Neural progenitor cell (in vitro differentiated cells): ENCODE data around the gene GNAQ. TPM values are rescaled to one million over a fixed set of nuclear protein-coding genes. Genes with fewer than 3 reads are reported as not detected.

Source experiments
- DNase-seq: peaks from one replicate; pipeline ENCODE4 v3.0.0-alpha.2; 2016; ENCODE audit warnings: low spot score
- H2AFZ ChIP-seq: fragments of 200-600 bp; sonication (generic); replicated peaks from 2 replicates; pipeline ENCODE4 v1.6.1; 2016; ENCODE audit warnings: antibody characterized with exemption
- H3F3A ChIP-seq: fragments of 200-600 bp; sonication (generic); 2 replicates; pipeline ENCODE4 v1.6.1; 2016; ENCODE audit warnings: antibody characterized with exemption, low read depth
- H3K27ac ChIP-seq: fragments of 200-600 bp; sonication (generic); 2 replicates; pipeline ENCODE4 v1.5.1; 2016; ENCODE audit warnings: mild to moderate bottlenecking
- H3K27me3 ChIP-seq: fragments of 200-600 bp; sonication (generic); 2 replicates; pipeline ENCODE4 v1.6.1; 2016; ENCODE audit warnings: mild to moderate bottlenecking, moderate library complexity
- H3K36me3 ChIP-seq: fragments of 200-600 bp; sonication (generic); 2 replicates; pipeline ENCODE4 v1.5.1; 2016
- H3K4me1 ChIP-seq: fragments of 200-600 bp; sonication (generic); 2 replicates; pipeline ENCODE4 v1.6.1; 2016; ENCODE audit warnings: mixed run types
- H3K4me2 ChIP-seq: fragments of 200-600 bp; sonication (generic); 2 replicates; pipeline ENCODE4 v1.6.1; 2016
- H3K4me3 ChIP-seq: fragments of 200-600 bp; sonication (generic); 2 replicates; pipeline ENCODE4 v1.5.1; 2016
- H3K79me2 ChIP-seq: fragments of 200-600 bp; sonication (generic); 2 replicates; pipeline ENCODE4 v1.6.1; 2016; ENCODE audit warnings: low read depth
- H3K9ac ChIP-seq: fragments of 200-600 bp; sonication (generic); 2 replicates; pipeline ENCODE4 v1.6.1; 2016
- H3K9me3 ChIP-seq: fragments of 200-600 bp; sonication (generic); 2 replicates; pipeline ENCODE4 v1.5.1; 2016; ENCODE audit warnings: low read depth
- H4K20me1 ChIP-seq: fragments of 200-600 bp; sonication (generic); 2 replicates; pipeline ENCODE4 v1.6.1; 2016; ENCODE audit warnings: low read depth
- H3K27ac Mint-ChIP-seq: 3 replicates; pipeline ENCODE4 v1.8.0; 2021; ENCODE audit warnings: mixed read lengths
- H3K27me3 Mint-ChIP-seq: 2 replicates; pipeline ENCODE4 v1.8.0; 2022; ENCODE audit warnings: low read depth, mild to moderate bottlenecking, inconsistent platforms, moderate library complexity, mixed read lengths; ENCODE audit not compliant: insufficient read depth
- H3K36me3 Mint-ChIP-seq: 3 replicates; pipeline ENCODE4 v1.8.0; 2021; ENCODE audit warnings: mixed read lengths
- H3K4me1 Mint-ChIP-seq: 3 replicates; pipeline ENCODE4 v1.8.0; 2021; ENCODE audit warnings: mixed read lengths
- H3K4me3 Mint-ChIP-seq: 3 replicates; pipeline ENCODE4 v1.8.0; 2021; ENCODE audit warnings: mild to moderate bottlenecking, moderate library complexity, mixed read lengths
- H3K9me3 Mint-ChIP-seq: 3 replicates; pipeline ENCODE4 v1.8.0; 2020; ENCODE audit warnings: mixed read lengths
- EZH2 ChIP-seq: fragments of 200-600 bp; sonication (generic); IDR thresholded peaks from 2 replicates; pipeline ENCODE4 v1.6.1; 2017; ENCODE audit warnings: antibody characterized with exemption, mild to moderate bottlenecking, moderate library complexity
- EZH2phosphoT487 ChIP-seq: fragments of 200-600 bp; sonication (generic); IDR thresholded peaks from 2 replicates; pipeline ENCODE4 v1.6.1; 2017; ENCODE audit warnings: antibody characterized with exemption
- total RNA-seq: library from RNA; depleted of rRNA; stranded (reverse); fragments of >200 nt; gene quantifications from 2 replicates; pipeline ENCODE4 v1.2.3, GENCODE V29; 2015; ENCODE audit warnings: low replicate concordance
- TF ChIP-seq, protein P1 (sequence below): fragments of 200-600 bp; sonication (generic); IDR thresholded peaks from 2 replicates; pipeline ENCODE4 v1.5.1; 2017; ENCODE audit warnings: antibody characterized with exemption, mild to moderate bottlenecking

The GNAQ gene
- total RNA-seq, 1 donor from 2014 or later: 87.9 TPM

DNA sequence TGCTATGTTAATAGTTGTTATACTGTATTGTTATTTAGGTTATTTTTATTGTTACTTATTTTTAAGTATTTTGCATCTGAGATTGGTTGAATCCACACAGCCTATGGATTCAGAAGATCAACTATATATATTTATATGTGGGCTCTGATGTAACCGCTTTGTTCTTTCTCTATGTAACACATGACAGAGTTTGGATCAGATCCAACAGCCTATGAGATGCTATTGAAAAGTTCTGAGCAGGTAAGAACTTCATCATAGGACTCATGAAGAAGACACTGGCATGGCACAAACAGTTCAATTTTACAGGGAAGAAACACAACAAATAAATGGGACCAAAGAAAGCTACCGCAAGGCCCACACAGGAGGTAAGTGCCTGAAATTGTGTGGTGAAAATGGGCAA lies 93.4 kb downstream of the GNAQ start:
- H4K20me1 ChIP-seq: peaks cover 2% of the 10 kb centered on the region
- H3K9ac ChIP-seq: no peak overlapping the region
- H3K4me3 ChIP-seq: no peak overlapping the region
- no peaks in the 10 kb centered on the region for H3F3A ChIP-seq
- TF ChIP-seq, protein P1, sequence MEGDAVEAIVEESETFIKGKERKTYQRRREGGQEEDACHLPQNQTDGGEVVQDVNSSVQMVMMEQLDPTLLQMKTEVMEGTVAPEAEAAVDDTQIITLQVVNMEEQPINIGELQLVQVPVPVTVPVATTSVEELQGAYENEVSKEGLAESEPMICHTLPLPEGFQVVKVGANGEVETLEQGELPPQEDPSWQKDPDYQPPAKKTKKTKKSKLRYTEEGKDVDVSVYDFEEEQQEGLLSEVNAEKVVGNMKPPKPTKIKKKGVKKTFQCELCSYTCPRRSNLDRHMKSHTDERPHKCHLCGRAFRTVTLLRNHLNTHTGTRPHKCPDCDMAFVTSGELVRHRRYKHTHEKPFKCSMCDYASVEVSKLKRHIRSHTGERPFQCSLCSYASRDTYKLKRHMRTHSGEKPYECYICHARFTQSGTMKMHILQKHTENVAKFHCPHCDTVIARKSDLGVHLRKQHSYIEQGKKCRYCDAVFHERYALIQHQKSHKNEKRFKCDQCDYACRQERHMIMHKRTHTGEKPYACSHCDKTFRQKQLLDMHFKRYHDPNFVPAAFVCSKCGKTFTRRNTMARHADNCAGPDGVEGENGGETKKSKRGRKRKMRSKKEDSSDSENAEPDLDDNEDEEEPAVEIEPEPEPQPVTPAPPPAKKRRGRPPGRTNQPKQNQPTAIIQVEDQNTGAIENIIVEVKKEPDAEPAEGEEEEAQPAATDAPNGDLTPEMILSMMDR: no peak
- TF ChIP-seq EZH2 (no peak), EZH2phosphoT487 (no peak)
- H3K4me1 Mint-ChIP-seq: no peaks in the 10 kb centered on the region
- no peak overlapping the region for H3K27ac ChIP-seq
- H3K79me2 ChIP-seq: peaks cover 93% of the 10 kb centered on the region
- no peaks in the 10 kb centered on the region for H3K4me1 ChIP-seq
- no peak overlapping the region for H3K27ac Mint-ChIP-seq
- no peak overlapping the region for H3K4me3 Mint-ChIP-seq
- H3K9me3 ChIP-seq: no peaks in the 10 kb centered on the region
- H3K27me3 Mint-ChIP-seq: no peaks in the 10 kb centered on the region
- no peak for DNase-seq
- no peaks in the 10 kb centered on the region for H3K9me3 Mint-ChIP-seq
- peaks cover 14% of the 10 kb centered on the region for H3K36me3 Mint-ChIP-seq
- no peak overlapping the region for H3K4me2 ChIP-seq
- no peaks in the 10 kb centered on the region for H3K36me3 ChIP-seq
- H2AFZ ChIP-seq: no peak overlapping the region
- H3K27me3 ChIP-seq: no peaks in the 10 kb centered on the region

DNA sequence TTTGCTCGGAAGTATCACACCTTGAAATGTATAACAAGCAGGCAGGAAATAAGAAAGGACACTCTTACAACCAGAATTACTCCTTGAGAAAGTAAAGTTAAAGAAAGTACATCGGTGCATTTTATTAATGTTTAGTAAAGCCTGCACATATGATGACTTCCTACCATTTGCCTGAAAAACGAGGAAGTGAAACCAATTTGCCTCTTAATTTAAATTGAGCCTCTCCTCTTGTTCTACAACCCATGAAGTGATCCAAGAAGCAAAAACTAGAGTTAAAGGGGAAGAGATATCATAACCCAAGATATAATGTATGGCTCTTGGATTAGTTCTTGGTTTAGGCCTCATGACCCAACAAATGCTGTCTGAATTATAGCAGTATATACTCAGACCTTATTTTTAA lies 95.6 kb downstream of the GNAQ start:
- Mint-ChIP-seq H3K36me3 (peaks cover 19% of the 10 kb centered on the region), H3K4me3 (no peak overlapping the region), H3K27me3 (no peaks in the 10 kb centered on the region), H3K27ac (no peak overlapping the region), H3K9me3 (no peaks in the 10 kb centered on the region), H3K4me1 (no peaks in the 10 kb centered on the region)
- no peak overlapping the region for H3K9ac ChIP-seq
- H3K4me3 ChIP-seq: no peak overlapping the region
- no peak for DNase-seq
- no peaks in the 10 kb centered on the region for H3K27me3 ChIP-seq
- peaks cover 88% of the 10 kb centered on the region for H3K79me2 ChIP-seq
- no peak overlapping the region for H2AFZ ChIP-seq
- peaks cover 4% of the 10 kb centered on the region for H4K20me1 ChIP-seq
- no peak for TF ChIP-seq EZH2phosphoT487
- TF ChIP-seq EZH2: no peak
- TF ChIP-seq, protein P1: no peak
- no peaks in the 10 kb centered on the region for H3K9me3 ChIP-seq
- H3K4me2 ChIP-seq: no peak overlapping the region
- H3K27ac ChIP-seq: no peak overlapping the region
- no peaks in the 10 kb centered on the region for H3K36me3 ChIP-seq
- H3F3A ChIP-seq: no peaks in the 10 kb centered on the region
- H3K4me1 ChIP-seq: no peaks in the 10 kb centered on the region

DNA sequence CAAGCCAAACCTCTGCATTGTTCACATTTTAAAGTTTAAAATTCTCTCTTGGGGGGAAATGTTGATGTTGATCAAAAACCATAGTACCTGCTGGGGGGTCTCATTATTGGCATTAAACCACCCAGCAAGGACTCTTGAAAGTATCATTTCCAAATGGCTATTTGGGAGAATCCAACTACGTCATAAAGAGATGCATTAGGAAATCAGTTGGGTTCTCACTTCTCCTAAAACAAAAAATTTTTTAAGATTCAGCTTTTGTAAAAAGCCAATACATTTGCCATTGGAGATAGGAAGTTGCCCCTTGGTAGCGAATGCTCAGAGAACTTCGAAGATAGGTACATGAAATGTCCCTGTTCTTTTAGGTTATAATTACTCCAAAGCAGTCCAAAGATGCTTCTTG lies 96.4 kb downstream of the GNAQ start:
- Mint-ChIP-seq H3K9me3 (no peaks in the 10 kb centered on the region), H3K4me3 (no peak overlapping the region), H3K27ac (no peak overlapping the region), H3K27me3 (no peaks in the 10 kb centered on the region), H3K36me3 (peaks cover 19% of the 10 kb centered on the region), H3K4me1 (no peaks in the 10 kb centered on the region)
- H3K9me3 ChIP-seq: no peaks in the 10 kb centered on the region
- no peak overlapping the region for H3K27ac ChIP-seq
- no peak for TF ChIP-seq EZH2phosphoT487
- no peak for TF ChIP-seq EZH2
- TF ChIP-seq, protein P1: no peak
- H4K20me1 ChIP-seq: peaks cover 4% of the 10 kb centered on the region
- H3K4me3 ChIP-seq: no peak overlapping the region
- no peaks in the 10 kb centered on the region for H3F3A ChIP-seq
- H3K36me3 ChIP-seq: no peaks in the 10 kb centered on the region
- peaks cover 88% of the 10 kb centered on the region for H3K79me2 ChIP-seq
- H3K9ac ChIP-seq: no peak overlapping the region
- H3K4me1 ChIP-seq: no peaks in the 10 kb centered on the region
- no peak for DNase-seq
- no peak overlapping the region for H2AFZ ChIP-seq
- no peaks in the 10 kb centered on the region for H3K27me3 ChIP-seq
- H3K4me2 ChIP-seq: no peak overlapping the region
